Fibroblast of skin of right quadriceps (primary cell): ENCODE results near the gene MSLN.
A peak's percentile ranks its signal among the peaks of the same experiment; 100 is the strongest.

ENCODE experiments used
- DNase-seq: peaks from one replicate; pipeline ENCODE4 v3.0.0-alpha.2; 2013

The MSLN gene

DNA sequence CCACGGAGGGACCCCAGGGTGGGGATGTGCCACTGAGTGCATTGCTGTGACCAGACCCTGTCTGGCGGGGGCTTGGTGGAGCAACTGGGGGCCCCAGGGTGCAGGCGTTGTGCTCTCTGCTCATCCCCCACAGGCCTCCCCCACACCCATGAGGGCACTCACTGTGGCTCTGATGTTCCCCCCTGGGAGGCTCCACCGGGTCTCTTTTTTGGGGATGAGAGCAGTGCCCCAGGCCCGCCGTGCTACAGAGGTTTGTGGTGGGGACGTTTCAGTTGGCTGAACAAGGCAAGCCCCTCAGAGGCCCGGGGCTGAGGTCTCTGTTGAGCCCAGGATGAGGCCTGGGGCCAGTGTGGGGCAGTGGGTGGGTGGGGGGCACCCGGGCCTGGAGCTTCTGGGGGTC, 36.8 kb upstream of the MSLN start:
- no peak for DNase-seq

GRCh38 chr16:724188-725040, 36.1 kb upstream of the MSLN start:
- DNase-seq: no peak

- DNase-seq: no peak
These were observed 35.5 kb upstream of the MSLN start for GRCh38 chr16:725041-725376.

- no peak for DNase-seq
These were observed 34.9 kb upstream of the MSLN start for GRCh38 chr16:725463-726187.

DNA sequence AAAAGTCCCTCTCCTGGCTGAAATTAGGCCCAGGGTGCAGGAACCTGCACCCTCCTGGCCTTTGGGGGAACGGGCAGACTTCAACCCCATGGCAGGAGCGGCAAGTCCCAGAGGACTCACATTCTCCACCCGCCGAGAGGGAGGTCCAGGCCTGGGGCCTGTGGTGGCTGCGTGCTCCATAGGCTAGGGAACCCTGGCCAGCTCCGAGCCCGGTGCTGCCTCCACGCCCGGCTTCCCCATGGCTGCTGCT, 34.4 kb upstream of the MSLN start:
- DNase-seq: no peak

- no peak for DNase-seq
These were observed 33.9 kb upstream of the MSLN start, which contains the start of the genes CCDC78 and HAGHL for GRCh38 chr16:726438-727290. TSS of gene CCDC78 (minus strand) at chr16:726443. CDS start at chr16:726367, 76 bp downstream. TSS of gene HAGHL (plus strand) at chr16:727106. CDS start at chr16:727510, 404 bp downstream.

GRCh38 chr16:727291-727977, 33.1 kb upstream of the MSLN start:
- no peak for DNase-seq

GRCh38 chr16:728131-728889, 32.2 kb upstream of the MSLN start:
- peak; percentile 66 for DNase-seq

GRCh38 chr16:728890-729744, 31.4 kb upstream of the MSLN start:
- no peak for DNase-seq

DNA sequence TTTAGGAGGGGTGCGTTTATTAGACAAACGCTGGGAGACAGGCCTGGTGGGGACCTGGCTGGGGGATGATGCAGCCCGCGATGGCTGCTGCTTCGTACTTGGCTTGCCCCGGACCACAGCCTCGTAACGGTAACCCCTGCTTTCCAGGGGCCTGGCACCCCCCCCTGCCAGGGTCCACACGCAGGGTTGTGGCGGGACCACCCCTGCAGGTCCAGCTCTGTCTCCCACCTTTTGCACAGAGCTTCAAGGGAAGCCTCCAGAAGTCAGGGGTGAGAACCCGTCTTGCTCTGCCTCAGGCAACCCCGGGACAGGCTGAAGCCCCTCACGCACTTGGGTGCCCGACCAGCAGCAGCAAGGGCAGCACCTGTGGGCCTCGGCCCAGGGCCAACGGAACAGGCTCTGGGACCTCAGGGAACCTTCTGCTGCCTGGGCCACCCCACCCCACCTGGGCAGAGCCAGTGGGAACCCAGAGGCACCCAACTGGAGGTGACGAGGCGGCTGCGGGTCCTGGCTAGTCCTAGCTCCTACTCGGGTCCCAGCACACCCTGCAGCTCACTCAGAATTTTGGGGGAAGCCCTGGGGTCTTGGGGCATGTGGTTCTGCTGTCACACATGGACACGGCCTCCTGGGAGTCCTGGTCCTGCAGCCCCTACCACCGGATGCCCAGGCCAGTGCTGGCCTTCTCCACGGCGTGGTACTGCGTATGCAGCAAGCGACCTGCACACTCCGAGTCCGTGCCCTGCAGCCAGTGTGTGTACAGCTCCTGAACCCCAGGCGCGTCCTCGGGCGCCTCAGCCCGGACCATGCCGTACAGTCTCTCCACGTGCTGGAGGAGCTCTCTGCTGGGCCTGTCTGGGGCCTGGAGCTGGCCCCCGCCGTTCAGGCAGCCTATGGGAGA, 30.5 kb upstream of the MSLN start:
- no peak for DNase-seq

- no peak for DNase-seq
These were observed 29.6 kb upstream of the MSLN start for GRCh38 chr16:730666-731509.

DNA sequence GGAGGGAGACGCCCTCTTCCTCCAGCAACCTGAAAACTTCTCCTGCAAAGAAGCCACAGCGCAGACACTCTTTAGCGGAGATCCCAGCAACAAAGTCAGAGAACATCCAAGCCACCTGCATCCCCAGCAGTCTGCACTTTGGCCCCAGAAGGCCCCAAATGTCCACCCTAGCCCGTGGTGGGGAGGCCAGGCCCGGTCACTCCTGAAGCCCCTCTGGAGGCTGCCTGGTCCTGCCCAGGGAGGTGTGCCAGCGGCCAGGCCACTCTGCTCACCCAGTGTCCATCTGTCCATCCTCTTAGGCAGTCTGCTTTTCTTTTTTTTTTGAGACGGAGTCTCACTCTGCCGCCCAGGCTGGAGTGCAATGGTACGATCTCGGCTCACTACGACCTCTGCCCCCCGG, 28.2 kb upstream of the MSLN start:
- DNase-seq: no peak

- no peak for DNase-seq
These were observed 27.6 kb upstream of the MSLN start for GRCh38 chr16:732936-733335.

DNA sequence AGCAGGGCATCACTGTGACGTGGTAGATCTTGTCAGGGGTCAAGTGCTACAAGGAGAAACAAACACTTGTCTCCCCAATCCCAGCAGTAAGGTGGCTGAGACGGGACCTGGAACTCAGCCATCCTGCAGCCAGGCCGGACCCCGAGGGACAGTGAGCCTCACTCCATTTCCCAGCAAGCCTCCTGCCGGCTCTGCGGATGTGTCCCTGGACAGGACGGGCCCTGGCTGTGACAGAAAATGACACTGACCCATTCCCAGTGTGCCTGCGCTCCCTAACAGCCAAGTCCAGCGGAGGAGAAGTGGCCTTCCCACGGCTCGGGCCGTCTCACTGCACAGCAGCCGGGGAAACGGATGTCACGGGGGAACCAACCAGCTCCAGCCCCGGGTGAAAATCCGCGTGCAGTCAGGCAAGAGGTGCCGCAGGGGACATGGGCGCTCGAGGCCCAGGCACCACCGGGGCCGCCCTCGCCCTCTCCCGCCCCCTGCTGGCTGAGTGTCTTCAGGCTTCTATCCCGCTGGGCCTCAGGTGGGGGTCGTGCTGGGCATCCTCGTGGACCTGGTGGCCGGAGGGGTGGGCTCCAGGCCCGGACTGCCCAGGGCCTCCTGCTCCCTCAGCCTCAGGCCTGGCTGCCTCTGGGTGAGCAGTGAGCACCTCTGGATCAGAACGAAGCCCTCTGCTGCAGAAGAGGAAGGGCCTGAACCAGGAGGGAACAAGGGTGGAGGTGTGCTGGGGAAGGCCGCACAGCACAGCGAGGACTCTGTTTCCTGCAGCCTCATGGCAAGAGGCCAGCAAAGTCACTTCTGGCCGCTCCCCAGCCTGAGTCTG, 26.9 kb upstream of the MSLN start:
- DNase-seq: no peak

DNA sequence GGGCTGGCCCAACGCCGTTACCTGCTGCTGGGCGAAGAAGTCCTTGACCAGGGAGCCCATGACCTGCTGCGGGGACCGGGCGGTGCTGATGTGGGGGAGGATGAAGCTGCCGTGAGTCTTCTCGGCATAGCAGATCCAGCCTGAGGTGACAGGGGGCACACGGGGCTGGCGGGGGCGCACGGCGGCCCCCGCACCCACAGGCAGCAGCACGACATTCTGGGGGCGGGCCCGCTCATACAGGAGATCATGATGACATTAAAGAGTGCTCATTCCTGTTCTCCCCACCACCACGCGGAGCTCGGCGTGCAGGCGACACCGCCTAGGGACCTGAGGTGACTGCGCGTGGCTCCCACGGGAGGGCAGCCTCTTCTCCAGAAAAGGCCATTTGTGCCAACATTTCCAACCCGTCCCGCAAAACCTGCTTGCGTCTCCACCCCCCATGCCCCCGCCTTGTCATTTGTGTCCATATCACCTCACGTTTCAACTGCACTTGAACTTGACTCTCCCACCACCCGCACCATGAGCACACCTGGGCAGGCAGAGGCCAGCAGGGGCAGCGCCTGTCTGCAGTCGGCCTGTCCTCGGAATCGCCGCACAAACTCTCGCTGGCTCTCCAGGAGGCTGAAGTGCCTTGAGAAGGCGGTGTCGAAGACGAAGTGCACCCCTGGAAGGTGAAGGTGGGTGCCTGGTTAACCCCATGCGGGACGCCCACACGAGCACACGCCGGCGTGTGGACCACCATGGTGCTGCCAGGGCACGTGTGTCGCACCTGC, 26.1 kb upstream of the MSLN start:
- DNase-seq: no peak

- DNase-seq: no peak
These were observed 25.3 kb upstream of the MSLN start for GRCh38 chr16:734981-735881.
